Skin of body (tissue), 2 donors: Measurements from ENCODE around the gene SHISA9. TPM values are rescaled to one million over a fixed set of nuclear protein-coding genes. Genes with fewer than 3 reads are reported as not detected.

ENCODE experiments used
- DNase-seq: peaks from one replicate; lab custom pipeline; 2025; lab: John Stamatoyannopoulos, UW
- total RNA-seq: library from RNA; depleted of rRNA; stranded (reverse); fragments of >200 nt; gene quantifications from one replicate; pipeline ENCODE4 v1.2.3, GENCODE V29; 2014

Gene SHISA9
- total RNA-seq, 1 donor from 2014 or later, result 0.10 TPM

DNA sequence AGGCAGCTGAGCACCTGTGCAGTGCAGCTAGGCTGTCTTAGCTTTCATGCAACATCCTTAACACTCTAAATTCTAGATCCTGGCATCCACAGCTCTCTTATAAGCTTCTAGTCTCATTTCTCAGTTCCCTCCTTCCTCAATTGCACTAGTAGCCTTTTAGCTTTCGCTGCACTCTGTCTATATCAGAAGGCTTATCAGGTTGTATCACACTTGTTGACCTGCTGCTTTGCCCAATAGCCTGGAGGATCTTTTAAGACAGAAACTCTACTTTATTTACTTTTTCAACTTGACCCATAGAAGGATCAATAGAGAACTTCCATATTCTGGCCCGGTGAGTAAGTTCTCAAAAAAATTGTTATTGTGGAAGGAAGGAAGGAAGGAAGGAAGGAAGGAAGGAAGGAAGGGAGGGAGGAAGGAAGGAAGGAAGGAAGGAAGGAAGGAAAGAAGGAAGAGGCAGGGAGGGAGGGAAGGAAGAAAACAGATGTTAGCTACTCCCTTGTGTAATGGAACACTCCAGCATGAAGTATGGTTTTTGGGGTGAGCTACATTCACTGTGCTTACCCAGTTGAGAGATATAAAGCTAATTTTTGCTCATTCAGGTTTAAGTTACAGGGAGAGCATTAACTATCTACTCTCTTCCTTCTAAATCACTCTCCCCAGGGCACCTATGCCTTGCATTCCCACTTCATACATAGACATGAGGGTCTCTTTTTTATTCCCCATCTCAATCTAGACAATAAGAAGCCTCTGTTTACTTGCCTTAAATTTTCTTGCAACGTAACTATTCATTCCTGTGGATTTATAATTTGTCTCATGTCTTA lies 361.1 kb downstream of the SHISA9 start:
- no peak for DNase-seq

DNA sequence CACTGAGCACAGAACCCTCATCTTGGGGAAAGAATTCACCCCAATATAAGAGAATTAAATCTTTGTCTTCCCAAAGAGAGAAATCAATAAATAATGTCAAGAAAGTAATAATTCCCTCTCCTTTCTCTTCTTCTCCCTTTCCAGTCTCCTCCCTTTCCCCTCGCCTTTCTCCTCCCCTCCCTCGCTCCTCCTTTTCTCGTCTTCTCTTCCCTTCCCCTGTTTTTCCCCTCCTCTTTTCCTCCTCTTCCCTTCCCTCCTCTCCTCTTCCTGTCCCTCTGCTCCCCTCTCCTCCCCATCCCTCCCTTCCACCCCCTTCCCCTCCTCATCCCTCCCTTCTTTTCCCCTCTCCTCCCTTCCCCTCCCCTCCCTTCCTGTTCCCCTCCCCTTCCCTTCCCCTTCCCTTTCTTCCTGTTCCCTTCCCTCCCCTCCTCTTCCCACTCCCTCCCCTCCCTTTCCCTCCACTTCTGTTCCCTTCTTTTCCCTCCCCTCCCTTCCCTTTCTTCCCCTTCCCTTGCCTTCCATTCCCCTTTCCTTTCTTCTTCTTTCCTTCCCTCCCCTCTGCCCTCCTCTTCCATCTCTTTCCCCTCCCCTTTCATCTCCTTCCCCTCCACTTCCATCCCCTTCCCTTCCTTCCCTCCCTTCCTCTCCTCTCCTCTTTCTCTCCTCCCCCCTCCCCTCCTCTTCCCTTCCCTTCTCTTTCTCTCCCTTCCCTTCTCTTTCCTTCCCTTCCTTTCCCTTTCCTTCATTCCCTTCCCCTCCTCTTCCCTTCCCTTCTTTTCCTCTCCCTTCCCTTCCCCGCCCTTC lies 363.6 kb downstream of the SHISA9 start:
- no peak for DNase-seq

DNA sequence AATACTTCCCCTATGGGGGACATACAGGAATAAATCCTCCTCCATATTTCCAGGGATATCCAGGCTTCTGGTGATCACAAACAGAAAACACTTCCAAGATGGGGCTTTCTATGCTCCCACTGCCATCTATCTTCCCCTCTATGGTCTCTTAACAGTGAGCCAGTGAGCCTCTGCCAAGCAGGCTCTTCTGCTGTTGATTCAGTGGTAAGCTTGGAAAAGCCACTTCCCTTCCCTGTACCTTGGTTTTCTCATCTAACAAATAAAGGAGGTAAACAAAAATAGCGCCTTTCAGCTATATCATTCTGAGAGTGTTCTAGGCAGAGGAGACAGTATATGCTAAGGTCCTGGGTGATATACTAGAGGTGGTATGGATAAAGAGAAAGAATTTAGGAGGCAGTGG lies 368.0 kb downstream of the SHISA9 start:
- DNase-seq, result no peak

DNA sequence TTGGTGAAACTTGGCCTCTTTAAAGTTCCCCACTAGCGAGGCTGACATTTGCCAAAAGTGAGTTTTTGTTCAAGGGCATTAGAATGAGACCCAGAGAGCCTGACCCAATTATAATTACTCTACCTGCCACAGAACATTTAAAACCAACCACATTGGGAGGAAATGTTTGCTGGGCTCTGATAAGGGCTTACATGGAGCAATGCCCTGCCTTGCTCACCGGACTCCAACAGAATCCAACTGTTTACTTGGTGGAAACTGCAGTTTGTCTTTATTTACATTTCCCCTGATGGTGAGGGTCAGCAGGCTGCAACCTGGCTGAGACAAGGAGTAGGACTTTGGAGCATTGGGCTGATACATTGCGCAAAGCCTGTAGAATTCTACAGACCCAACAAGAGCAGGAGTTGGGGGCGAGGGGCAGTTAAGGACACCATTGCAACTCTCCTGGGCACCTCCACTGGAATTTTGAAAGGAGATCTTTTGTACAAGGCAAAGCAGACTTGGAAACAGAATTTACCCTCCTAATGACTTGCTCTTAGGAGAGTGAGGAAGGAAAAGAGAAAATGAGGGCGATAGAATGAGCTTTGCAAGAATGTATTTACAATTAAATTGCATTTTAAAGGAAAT lies 368.6 kb downstream of the SHISA9 start:
- DNase-seq, result no peak

DNA sequence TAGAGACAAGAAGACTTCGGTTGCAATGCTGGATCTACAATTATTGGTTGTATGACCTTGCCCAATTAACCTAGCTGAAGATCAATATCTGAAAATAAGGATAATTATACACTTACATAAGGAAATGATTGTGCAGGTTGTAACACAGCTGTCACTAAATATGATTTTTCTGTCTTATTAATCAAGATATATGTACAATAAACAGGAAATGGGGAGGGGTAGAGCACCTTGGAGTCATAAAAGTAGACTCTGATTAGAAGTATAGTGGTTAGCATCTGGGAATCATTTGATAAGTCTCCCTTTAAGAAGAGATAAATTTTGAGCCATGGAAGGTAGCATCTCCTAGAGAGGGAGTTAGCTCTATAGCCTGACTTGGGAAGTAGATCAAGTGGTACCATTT lies 369.2 kb downstream of the SHISA9 start:
- DNase-seq, result no peak

DNA sequence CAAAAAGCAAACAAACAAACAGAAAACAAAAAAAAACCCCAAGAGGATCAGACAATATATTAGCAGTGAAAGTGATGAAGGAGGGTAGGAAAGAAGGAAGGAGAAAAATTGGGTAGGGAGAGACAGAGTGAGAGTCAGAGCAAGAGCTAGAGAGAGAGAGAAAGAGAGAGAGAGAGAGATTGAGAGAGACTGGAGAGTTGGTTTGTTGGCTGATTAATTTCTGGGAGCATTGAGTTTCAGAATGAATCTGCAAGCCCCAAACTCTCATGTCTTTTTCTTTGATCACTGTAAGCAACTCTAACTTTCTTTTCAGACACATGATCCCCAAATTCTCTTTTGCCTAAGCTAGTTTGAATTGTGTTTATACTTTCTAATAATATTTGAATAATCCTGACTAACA lies 388.1 kb downstream of the SHISA9 start:
- no peak for DNase-seq

Other genes starting within 250 kb of the SHISA9 start
- 7.4 TPM for gene CPPED1, start 97.7 kb upstream of the SHISA9 start, total RNA-seq